Hematopoietic multipotent progenitor cell treated with erythropoietin and hydrocortisone succinate and interleukin-3 and kit ligand, for 17 days (in vitro differentiated cells): ENCODE measurements around the gene JCAD.
"Not testable (repeated sequence)": the region's sequence is repeated elsewhere in the genome, so short reads cannot be mapped to it uniquely, and the experiment has no call there.

ENCODE experiments used
- DNase-seq: peaks from one replicate; pipeline ENCODE4 v3.0.0-alpha.2; 2015; ENCODE audit warnings: low spot score

Gene JCAD

GRCh38 chr10:30059209-30060107 lies at the start of gene JCAD:
JCAD (minus strand) TSS chr10:30059586; CDS start chr10:30047812, 11,774 bp downstream.
- no peak for DNase-seq

DNA sequence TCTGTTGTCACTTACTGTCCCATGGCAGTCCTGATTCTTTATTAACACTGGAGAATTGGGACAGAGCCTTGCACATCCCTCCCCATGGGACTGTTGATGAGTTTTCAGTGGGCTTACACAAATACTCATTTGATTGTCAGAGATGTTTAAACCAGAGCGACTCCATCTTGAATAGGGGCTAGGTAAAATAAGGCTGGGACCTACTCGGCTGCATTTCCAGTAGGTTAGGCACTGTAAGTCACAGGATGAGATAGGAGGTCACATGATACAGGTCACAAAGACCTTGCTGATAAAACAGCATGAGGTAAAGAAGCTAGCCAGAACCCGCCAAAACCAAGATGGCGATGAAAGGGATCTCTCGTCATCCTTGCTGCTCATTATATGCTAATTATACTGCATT lies 47.6 kb upstream of the JCAD start:
- no peak for DNase-seq

DNA sequence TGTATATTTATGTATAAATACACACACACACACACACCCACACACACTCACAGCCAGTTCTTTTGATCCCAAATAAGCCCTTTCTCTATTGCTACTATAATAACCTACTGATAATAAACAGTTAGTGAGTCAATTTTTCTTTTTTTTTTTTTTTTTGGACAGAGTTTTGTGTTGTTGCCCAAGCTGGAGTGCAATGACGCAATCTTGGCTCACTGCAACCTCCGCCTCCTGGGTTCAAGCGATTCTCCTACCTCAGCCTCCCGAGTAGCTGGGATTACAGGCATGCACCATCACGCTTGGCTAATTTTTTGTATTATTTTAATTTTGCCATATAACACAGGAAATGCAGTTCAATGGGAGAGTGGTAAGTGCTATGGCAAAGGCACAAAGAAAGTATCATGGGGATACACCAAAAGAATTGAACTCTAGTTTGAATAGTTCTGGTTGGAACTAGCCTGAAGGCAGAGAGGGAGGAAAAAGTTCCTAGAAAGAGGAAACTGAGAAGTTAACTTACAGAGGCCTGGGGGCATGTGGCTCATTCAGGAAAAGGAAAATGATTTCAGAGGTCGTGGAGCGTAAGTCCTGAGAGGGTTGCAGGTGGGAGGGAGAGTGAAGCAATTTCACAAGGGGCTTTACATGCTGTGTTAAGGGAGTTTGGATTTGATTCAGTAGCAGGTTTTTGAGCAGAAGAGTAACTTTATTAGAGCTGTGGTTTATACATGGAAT lies 44.4 kb upstream of the JCAD start:
- DNase-seq = no peak

DNA sequence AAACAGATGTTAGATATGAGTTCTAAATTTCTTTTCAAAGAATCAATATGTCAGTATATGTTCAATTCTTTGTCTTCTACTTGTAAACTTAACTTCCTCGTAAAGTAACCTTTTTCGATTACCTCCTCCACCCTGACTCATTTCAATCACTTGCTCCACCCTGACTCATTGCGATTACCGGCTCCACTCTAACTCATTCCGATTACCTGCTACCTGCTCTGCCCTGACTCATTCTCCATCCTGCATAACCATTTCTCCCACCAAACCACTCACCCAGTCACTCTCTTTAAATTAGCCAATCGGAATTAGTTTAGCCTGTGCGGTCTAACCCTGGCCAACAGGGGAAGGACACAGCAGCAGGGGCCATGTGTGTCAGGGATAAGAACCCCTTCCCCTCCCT lies 40.3 kb upstream of the JCAD start:
- not testable (repeated sequence) for DNase-seq

GRCh38 chr10:30099101-30099500 lies 39.7 kb upstream of the JCAD start:
- DNase-seq = no peak

DNA sequence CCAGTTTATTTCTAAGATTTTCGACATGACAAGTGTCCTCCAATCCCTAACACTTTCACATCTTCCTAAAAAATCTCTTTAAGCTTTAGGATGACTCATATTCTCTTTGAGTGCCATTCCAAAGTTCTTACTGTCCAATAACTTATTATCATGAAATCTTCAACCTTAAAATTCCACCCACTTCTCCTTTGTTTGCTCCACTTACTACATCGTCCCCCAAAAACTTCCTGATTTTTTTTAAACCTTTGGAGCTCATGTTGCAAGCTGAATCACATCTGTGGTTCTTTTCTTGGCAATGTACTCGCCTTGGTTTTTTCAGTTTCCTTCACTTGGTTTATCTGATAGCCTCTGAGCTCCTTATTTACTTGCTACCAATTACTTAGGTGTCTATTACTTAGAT lies 39.2 kb upstream of the JCAD start:
- no peak for DNase-seq

GRCh38 chr10:30096564-30096963 lies 37.2 kb upstream of the JCAD start:
- DNase-seq = no peak

DNA sequence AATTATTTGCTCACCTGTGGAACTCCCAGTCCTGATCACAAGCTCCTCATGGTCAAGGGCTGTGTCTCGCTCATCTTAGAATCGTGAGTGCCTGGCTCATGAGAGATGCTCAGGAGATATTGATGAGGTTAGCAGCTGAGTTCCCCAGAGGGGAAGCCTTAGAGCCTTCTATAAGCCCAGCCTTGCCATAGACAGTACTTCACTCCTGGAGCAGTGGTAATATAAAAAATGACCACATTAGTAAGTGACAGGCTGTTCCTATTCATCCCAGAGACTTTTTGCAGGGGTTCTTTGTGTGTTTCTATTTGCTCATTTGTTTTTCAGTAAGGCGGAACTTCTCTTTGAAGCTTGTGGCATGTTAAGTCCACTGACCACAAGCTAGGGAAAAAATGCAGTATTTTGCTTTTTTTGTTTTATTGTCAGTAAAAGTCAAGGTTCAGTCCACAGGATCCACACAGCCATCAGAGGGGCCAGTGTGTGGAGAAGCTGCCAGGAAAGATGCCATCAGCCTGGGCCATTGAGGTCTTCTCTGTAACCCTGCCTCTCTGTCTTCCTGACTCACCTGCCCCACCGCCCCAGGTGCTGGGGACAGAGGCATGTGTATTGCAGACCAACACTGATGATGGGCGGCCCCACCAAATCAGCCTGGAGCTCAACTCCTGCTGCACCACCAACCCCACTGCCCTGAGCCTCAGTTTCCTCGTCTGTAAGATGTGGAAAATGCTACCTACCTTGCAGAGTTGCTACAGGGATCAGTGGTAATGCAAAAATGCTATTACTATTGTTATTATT lies 36.4 kb upstream of the JCAD start:
- DNase-seq = no peak

DNA sequence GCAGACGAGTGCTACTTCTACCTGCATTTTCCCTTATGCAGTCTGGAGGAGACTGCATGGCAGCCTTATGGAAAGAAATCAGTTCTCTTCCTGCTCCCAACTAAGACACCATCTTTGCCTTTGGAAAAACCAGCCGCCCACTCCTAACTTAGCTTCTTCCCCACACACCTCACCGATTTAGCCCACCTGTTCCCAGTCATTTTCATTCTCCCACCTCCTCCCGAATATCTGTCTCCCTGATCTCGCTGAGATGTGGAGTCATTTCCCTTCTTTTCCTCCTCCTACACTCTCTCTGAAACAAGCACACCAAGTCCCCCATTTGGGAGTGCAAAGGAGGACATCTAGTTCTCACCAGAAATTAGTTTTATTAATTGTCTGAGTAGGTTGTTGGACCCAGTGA lies 35.2 kb upstream of the JCAD start:
- DNase-seq = no peak

DNA sequence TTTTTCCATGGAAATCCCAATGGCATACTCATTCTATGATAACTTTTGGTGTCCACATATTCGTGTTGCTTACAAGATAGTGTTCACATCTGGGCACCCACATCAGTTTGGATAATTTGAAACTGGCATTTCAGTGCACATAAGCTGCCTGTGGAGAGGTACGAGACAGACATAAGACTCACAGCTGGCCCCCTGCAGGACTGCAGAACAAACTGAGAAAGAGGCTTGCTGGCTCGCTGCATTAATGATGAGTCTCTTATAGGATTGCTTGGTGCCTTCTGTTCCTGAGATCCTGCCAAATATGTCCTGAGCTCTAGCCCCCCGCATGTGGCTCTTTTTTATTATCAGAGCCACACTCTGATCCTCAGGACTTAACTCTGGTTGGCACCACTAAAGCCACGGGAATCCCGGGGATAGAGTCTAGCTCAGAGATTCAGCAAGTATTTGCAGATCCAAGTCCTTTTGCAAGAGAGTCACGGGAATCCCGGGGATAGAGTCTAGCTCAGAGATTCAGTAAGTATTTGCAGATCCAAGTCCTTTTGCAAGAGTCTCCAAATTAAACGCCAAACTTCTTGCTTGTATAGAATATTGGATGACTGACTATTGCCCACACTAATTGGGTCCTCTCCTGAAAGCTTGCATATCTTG lies 34.0 kb upstream of the JCAD start:
- no peak for DNase-seq

DNA sequence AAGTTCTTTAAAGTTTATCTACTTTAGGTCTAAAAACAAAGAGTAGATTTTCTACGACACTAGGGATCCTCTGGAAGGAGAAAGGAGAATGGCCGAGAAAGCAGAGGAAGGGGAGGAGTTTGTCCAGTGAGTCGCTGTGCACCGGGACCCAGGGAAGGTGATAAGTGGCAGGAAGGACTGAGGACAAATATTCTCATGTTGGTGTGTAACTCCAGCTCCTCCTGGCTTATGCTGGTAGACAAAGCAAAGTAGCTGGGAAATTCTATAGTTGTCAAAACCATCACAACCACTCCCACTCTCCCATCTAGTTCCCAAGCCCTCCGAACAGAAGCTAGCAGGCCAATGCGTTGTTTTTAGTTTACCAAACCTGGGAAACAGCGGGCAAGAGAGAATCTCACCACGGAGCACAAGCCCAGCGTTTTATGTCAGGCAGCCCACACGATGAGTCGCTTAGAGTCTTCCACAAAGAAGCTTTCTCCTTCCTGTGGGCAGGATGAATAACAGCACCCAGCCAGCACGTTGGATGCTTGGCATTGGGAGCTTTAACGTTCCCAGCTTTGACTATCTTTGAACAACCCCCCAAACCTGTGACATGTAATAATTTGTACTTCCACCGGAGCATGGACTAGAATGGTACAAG lies 32.9 kb upstream of the JCAD start:
- DNase-seq = no peak

GRCh38 chr10:30091136-30091535 lies 31.8 kb upstream of the JCAD start:
- DNase-seq = no peak

DNA sequence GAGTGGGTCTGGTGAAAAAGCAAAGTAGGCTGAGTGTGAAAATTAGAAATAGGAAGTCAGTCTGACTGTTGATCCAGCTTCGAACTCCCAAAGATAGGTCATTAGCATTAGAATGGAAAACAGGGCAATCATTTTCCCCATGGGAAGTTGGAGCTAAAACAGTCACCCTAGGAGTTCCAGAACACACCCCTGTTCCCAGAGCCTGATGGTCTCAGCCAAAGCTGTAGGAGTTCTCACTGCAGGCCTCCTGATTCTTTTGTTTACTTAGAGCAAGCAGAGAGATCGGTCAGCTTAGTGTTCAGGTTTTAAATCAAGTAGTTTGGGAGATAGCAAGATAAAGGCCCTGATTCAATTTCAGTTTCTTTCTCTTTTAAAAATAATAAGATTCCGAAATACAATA lies 28.8 kb upstream of the JCAD start:
- DNase-seq = no peak

- DNase-seq = no peak
These were observed 24.5 kb upstream of the JCAD start for GRCh38 chr10:30083934-30084333.

DNA sequence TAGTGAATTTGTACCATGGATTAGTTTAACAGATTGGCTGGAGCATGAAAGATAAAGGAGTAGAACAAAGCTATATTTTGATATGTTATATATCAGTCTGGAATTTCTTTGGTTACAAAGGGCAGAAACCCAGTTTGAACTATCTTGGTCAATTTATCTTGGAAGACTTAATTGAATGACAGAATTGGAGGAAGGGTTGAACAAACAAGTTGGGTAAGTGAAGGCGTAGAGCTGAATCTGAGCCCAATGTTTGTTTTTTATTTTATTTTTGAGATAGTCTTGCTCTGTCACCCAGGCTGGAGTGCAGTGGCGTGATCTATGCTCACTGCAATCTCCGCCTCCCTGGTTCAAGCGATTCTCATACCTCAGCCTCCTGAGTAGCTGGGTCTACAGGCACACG lies 21.8 kb upstream of the JCAD start:
- DNase-seq = no peak

DNA sequence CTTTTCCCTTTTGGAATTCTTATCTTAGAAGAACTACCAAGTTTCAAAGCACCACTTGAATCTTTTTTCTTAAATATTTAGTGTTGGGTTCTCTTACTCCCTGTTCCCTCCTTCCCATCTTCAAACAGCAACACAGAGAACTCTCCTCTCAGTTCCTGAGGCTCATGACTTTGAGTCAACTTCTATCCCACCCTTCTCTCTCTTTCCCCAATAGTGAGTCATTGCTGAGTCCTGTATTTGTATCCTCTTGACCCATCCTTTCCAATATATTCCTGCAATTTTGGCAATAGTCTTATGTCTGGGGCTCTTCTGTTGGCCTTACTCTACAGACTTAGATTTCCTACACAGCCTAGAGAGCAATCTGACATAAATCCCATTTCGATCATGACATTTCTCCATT lies 20.8 kb upstream of the JCAD start:
- DNase-seq = no peak

DNA sequence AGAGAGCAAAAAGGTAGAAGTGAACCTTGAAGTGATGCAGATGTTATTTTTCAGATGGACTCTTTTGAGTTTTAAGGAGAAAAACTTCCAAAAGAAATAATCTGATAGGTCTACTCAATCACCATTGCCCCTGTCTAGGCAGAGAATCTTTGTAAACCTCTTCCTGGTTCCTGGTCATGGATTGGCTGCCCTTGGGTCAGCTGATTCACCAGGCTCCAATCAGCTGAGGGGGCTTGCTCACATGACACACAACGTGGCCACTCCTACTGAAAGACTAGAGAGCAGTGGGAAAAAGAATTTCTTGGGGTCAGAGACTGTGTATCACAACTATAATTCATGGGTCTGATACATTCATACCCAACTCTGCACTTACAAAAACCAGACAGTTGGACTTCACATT lies 20.0 kb upstream of the JCAD start:
- no peak for DNase-seq

GRCh38 chr10:30075481-30075880 lies 16.1 kb upstream of the JCAD start:
- DNase-seq = no peak

GRCh38 chr10:30074933-30075332 lies 15.5 kb upstream of the JCAD start:
- DNase-seq = no peak

- DNase-seq = no peak
These were observed 14.7 kb upstream of the JCAD start for GRCh38 chr10:30074090-30074489.

GRCh38 chr10:30073767-30074060 lies 14.3 kb upstream of the JCAD start:
- no peak for DNase-seq
